ENCODE measurements around the gene COL25A1.

The COL25A1 gene

GRCh38 chr4:109218288-109218687 is 84.2 kb downstream of the COL25A1 start:
- H3K27ac ChIP-seq: no peak overlapping the region
- TF ChIP-seq CTCF (IDR thresholded peaks at IDR 0.05): no peak
- no peak for DNase-seq (ENCODE audit: low spot score)
- H3K4me3 ChIP-seq: no peak overlapping the region

GRCh38 chr4:109216085-109216696 is 86.3 kb downstream of the COL25A1 start:
- DNase-seq (ENCODE audit: low spot score): no peak
- no peak for TF ChIP-seq CTCF (IDR thresholded peaks at IDR 0.05)
- H3K4me3 ChIP-seq: no peak overlapping the region
- no peak overlapping the region for H3K27ac ChIP-seq

GRCh38 chr4:109215506-109215905 is 87.0 kb downstream of the COL25A1 start:
- no peak for TF ChIP-seq CTCF (IDR thresholded peaks at IDR 0.05)
- no peak for DNase-seq (ENCODE audit: low spot score)
- H3K27ac ChIP-seq: no peak overlapping the region
- no peak overlapping the region for H3K4me3 ChIP-seq

GRCh38 chr4:109214622-109215301 is 87.7 kb downstream of the COL25A1 start:
- no peak for DNase-seq (ENCODE audit: low spot score)
- no peak overlapping the region for H3K27ac ChIP-seq

GRCh38 chr4:109213056-109213455 is 89.4 kb downstream of the COL25A1 start:
- no peak for DNase-seq (ENCODE audit: low spot score)
- TF ChIP-seq CTCF (IDR thresholded peaks at IDR 0.05): no peak
- H3K27ac ChIP-seq: no peak overlapping the region

More at GRCh38 chr4:109214622-109215301, 87.7 kb downstream of the COL25A1 start:
- no peak for TF ChIP-seq CTCF (IDR thresholded peaks at IDR 0.05)
- no peak overlapping the region for H3K4me3 ChIP-seq

GRCh38 chr4:109211671-109212070 is 90.8 kb downstream of the COL25A1 start:
- DNase-seq (ENCODE audit: low spot score): no peak
- Histone ChIP-seq H3K4me3 (no peak overlapping the region), H3K27ac (no peak overlapping the region)
- no peak for TF ChIP-seq CTCF (IDR thresholded peaks at IDR 0.05)

More at GRCh38 chr4:109213056-109213455, 89.4 kb downstream of the COL25A1 start:
- no peak overlapping the region for H3K4me3 ChIP-seq

- Histone ChIP-seq H3K4me3 (no peak overlapping the region), H3K27ac (no peak overlapping the region)
- TF ChIP-seq CTCF (IDR thresholded peaks at IDR 0.05): no peak
- DNase-seq (ENCODE audit: low spot score): no peak
Observed at GRCh38 chr4:109209647-109210046, 92.8 kb downstream of the COL25A1 start.

Data from coronary artery (tissue), 2 donors.